Measurements from ENCODE around the gene RYR1.
"Not testable (repeated sequence)": the region's sequence is repeated elsewhere in the genome, so short reads cannot be mapped to it uniquely, and the experiment has no call there.

The RYR1 gene

GRCh38 chr19:38571682-38572081 is 138.2 kb downstream of the RYR1 start:
- no peak for DNase-seq

GRCh38 chr19:38577826-38578225 is 144.3 kb downstream of the RYR1 start:
- DNase-seq, result no peak

GRCh38 chr19:38579304-38579703 is 145.8 kb downstream of the RYR1 start:
- DNase-seq, result not testable (repeated sequence)

GRCh38 chr19:38580080-38580479 is 146.6 kb downstream of the RYR1 start:
- DNase-seq, result no peak

- DNase-seq, result no peak
Observed at GRCh38 chr19:38583219-38583984, 149.9 kb downstream of the RYR1 start.

GRCh38 chr19:38583985-38584305 is 150.5 kb downstream of the RYR1 start:
- DNase-seq, result no peak

- no peak for DNase-seq
Observed at GRCh38 chr19:38587562-38587961, 154.1 kb downstream of the RYR1 start.

GRCh38 chr19:38588041-38588440 is 154.6 kb downstream of the RYR1 start:
- no peak for DNase-seq

- DNase-seq, result no peak
Observed at GRCh38 chr19:38592940-38593339, 159.4 kb downstream of the RYR1 start.

- peak; percentile 64 to 66 for DNase-seq
Observed at GRCh38 chr19:38596057-38596981, 162.8 kb downstream of the RYR1 start.

GRCh38 chr19:38597075-38597474 is 163.6 kb downstream of the RYR1 start:
- DNase-seq, result peak in 1 of 2 experiments; percentile 24

- no peak for DNase-seq
Observed at GRCh38 chr19:38599722-38600121, 166.2 kb downstream of the RYR1 start.

GRCh38 chr19:38602856-38603255 is 169.4 kb downstream of the RYR1 start:
- not testable (repeated sequence) for DNase-seq

- no peak for DNase-seq
Observed at GRCh38 chr19:38606131-38606530, 172.6 kb downstream of the RYR1 start.

GRCh38 chr19:38614289-38614688 is 180.8 kb downstream of the RYR1 start:
- DNase-seq, result no peak

GRCh38 chr19:38615007-38615581 is 181.6 kb downstream of the RYR1 start:
- no peak for DNase-seq

GRCh38 chr19:38616265-38616664 is 182.8 kb downstream of the RYR1 start:
- DNase-seq, result no peak

- peak; percentile 57 to 58 for DNase-seq
Observed at GRCh38 chr19:38617283-38617763, 183.8 kb downstream of the RYR1 start.

GRCh38 chr19:38617764-38618589 is 184.5 kb downstream of the RYR1 start, which contains the start of gene MAP4K1:
Gene MAP4K1 (minus strand): TSS chr19:38617953. CDS start chr19:38617895, 58 bp downstream.
- peak; percentile 80 to 82 for DNase-seq

- DNase-seq, result peak; percentile 99
Observed at GRCh38 chr19:38618590-38619360, 185.3 kb downstream of the RYR1 start, which contains the start of gene EIF3K. Gene EIF3K (plus strand): TSS chr19:38619188. CDS start chr19:38619269, 81 bp downstream.

Measured in activated T-cell treated with anti-CD3 and anti-CD28 coated beads, Interleukin-2, amount 50 U/mL, for 48 hours (primary cell).